GM19025 (cell line): ENCODE results near the gene EIF4E2.
"Not testable (repeated sequence)": the region's sequence is repeated elsewhere in the genome, so short reads cannot be mapped to it uniquely, and the experiment has no call there.

Experiments
- ATAC-seq: cut with Tn5 transposase; IDR thresholded peaks from one replicate; pipeline ENCODE4 v1.9.1; 2021; ENCODE audit warnings: mild to moderate bottlenecking, low read depth, moderate library complexity; ENCODE audit not compliant: unreplicated experiment

Gene EIF4E2

DNA sequence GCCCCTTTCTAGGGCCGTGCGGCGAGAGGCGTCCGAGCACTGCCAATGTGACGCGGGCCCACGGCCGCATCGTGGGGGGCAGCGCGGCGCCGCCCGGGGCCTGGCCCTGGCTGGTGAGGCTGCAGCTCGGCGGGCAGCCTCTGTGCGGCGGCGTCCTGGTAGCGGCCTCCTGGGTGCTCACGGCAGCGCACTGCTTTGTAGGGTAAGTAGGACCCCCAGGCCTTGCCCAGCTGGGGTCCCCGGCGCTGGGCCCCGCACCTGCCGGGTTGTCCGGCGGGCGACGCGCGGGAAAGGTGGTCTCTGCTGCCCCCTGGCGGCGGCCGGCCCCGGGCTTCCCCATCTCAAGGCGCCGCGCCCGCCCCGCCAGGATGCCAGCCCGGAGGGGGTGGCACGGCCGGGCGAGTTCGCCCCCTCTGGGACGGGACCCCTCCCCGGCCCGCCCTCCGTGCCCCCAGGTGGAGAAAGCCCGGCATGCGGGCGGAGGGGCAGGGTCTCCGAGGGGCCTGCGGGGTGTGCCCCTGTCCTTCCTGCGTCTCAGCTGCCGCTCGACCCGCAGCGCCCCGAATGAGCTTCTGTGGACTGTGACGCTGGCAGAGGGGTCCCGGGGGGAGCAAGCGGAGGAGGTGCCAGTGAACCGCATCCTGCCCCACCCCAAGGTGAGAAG is 28.4 kb upstream of the EIF4E2 start:
- ATAC-seq, result no peak

GRCh38 chr2:232522623-232523401 is 27.7 kb upstream of the EIF4E2 start:
- no peak for ATAC-seq

GRCh38 chr2:232523402-232523681 is 27.1 kb upstream of the EIF4E2 start:
- ATAC-seq, result no peak

GRCh38 chr2:232523682-232524597 is 26.5 kb upstream of the EIF4E2 start:
- no peak for ATAC-seq

- no peak for ATAC-seq
These were observed 25.7 kb upstream of the EIF4E2 start for GRCh38 chr2:232524771-232525170.

GRCh38 chr2:232525199-232525598 is 25.3 kb upstream of the EIF4E2 start:
- no peak for ATAC-seq

- no peak for ATAC-seq
These were observed 24.6 kb upstream of the EIF4E2 start, which contains the start of gene CHRND for GRCh38 chr2:232525791-232526371. TSS of gene CHRND (plus strand) at chr2:232526160. CDS start at chr2:232526216, 56 bp downstream.

DNA sequence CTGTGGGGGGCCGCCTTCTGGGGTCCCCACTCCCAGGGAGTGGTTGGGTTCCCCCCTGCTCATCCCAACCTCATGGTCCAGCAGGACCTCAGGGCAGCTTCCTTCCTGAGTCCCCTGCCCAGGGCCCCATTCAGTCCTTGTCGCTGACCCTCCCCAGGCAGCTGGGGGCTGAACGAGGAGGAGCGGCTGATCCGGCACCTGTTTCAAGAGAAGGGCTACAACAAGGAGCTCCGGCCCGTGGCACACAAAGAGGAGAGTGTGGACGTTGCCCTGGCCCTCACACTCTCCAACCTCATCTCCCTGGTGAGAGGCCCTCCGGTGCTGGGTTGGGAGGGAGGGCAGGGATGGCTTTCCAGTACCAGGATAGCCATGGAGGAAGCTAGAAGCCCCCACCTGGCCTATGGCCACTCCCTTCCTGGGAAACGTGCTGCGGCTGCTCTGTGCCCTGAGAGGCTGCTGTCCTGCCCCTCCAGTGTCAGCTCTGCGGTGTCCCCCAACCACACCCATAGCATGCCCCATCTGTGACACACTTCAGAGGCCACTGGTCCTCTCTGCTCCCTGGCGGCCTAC is 24.0 kb upstream of the EIF4E2 start:
- ATAC-seq, result no peak

GRCh38 chr2:232527905-232528470 is 22.5 kb upstream of the EIF4E2 start:
- no peak for ATAC-seq

DNA sequence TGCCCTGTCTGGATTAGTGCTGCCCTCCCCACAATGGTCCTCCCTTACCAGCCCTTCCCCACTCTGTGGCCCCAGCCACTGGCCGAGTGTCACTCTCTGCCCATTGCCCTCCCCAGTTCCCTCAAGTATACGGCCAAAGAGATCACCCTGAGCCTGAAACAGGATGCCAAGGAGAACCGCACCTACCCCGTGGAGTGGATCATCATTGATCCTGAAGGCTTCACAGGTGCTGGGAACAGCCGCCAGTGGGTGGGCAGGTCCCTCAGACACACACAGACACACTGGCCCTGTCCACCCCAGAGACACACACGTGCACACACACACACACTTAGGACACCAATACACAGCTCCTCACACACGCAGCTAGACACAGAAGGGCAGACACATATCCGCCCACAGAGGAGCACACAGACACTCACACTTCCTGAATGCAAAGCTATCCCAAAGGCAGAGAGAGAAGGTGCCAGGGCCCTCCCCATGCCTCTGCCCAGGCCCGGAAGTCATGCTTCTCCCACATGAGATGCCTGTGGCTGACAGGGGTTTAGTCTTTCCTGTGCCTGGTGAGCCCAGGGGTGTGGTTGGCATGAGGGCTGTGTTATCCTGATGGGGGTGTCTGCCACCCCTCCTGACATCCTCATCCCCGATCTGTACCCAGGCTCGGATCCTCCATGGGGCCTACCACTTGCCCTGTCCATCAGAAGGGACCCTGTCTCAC is 21.6 kb upstream of the EIF4E2 start:
- no peak for ATAC-seq

GRCh38 chr2:232529806-232530547 is 20.5 kb upstream of the EIF4E2 start:
- no peak for ATAC-seq

GRCh38 chr2:232530626-232531260 is 19.7 kb upstream of the EIF4E2 start:
- no peak for ATAC-seq

DNA sequence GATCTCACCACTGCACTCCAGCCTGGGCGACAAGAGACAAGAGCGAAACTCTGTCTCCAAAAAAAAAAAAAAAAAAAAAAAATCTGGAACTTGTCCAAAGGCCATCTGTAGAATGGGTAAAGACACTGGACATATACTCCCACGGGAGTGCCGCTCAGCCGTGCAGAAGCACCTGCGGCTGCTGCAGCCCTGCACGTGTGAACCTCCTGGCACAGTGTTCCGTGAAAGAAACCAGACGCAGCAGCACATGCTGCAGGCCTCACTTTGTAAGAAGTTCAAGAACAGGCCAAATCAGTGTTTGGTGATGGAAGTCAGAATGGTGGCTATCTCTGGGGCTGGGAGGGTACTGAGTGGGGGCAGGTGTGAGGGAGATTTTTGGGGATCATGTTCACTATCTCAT is 18.1 kb upstream of the EIF4E2 start:
- ATAC-seq, result no peak

DNA sequence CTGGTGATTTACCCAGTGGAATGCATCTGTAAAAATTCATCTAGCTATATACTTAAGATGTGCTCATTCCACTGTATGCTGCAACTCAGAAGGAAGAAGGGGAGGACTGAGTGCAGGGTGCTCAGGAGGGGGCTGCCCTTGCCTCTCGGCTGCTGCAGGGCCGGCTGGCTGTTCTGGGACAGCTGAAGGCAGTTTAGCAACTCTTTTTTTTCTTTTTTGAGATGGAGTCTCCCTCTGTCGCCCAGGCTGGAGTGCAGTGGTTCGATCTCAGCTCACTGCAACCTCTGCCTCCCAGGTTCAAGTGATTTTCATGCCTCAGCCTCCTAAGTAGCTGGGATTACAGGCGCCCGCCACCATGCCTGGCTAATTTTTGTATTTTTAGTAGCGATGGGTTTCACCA is 17.7 kb upstream of the EIF4E2 start:
- not testable (repeated sequence) for ATAC-seq

DNA sequence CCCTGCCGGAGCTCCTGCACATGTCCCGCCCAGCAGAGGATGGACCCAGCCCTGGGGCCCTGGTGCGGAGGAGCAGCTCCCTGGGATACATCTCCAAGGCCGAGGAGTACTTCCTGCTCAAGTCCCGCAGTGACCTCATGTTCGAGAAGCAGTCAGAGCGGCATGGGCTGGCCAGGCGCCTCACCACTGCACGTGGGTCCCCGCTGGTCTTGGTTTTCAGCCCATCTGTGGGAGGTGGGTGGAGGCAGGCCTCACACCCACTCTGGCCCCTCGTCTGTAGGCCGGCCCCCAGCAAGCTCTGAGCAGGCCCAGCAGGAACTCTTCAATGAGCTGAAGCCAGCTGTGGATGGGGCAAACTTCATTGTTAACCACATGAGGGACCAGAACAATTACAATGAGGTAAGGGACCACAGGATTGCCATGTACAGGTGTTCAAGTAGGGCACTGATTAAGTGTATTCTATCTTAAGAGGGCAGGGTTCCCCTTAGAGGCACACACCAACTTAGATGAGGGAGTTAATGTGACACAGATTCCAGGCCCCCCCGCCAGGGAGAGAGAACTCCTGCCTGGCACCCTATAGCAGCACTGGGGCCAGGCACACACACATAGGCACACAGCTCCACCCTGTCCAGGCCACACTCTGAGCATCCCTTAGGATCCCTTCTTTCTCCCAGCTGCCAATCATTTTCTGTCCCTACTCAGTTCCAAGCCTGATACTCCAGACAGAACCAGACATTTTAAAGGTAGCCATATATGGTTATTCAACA is 16.4 kb upstream of the EIF4E2 start:
- no peak for ATAC-seq

DNA sequence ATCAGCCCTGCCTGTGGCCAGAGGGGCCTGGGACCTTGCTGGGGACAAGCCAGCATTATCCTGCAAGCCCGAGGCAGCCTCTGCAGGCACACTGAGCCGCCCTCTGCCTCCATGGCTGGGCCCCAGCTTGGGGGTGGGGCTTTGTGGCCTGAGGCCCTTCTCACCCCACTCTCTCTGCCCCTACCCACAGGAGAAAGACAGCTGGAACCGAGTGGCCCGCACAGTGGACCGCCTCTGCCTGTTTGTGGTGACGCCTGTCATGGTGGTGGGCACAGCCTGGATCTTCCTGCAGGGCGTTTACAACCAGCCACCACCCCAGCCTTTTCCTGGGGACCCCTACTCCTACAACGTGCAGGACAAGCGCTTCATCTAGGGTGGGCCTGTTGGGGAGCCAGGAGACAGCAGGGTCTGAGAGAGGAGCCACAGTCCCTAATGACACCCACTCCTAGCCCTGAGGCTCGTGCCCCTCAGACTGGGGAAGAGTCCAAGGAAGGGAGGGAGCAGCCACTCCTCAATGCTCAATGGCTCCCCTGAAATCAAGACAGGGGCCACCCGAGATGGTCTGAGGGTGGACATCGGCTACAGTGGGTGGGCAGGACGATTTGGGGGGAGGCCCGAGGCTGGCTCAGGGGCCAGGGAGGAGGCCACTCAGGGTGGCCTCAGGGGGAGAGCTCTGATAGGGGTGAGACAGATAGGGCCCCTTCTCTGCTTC is 15.4 kb upstream of the EIF4E2 start:
- ATAC-seq, result no peak
